ENCODE results near the gene CNDP2. TPM values are rescaled to one million over a fixed set of nuclear protein-coding genes. Genes with fewer than 3 reads are reported as not detected.

The CNDP2 gene
- total RNA-seq, 1 donor from 2014 or later, result 198 TPM

GRCh38 chr18:74550886-74551285 lies 54.7 kb downstream of the CNDP2 start:
- Mint-ChIP-seq H3K9me3 (peaks cover 22% of the 10 kb centered on the region), H3K4me1 (peaks cover 10% of the 10 kb centered on the region), H3K27me3 (ENCODE audit: low read depth) (peaks cover 27% of the 10 kb centered on the region), H3K27ac (no peak overlapping the region), H3K36me3 (peaks cover 4% of the 10 kb centered on the region), H3K4me3 (no peak overlapping the region)
- TF ChIP-seq CTCF (IDR thresholded peaks at IDR 0.05; ENCODE audit: unreplicated experiment), result no peak
- DNase-seq (ENCODE audit: low spot score in 2 of 2, unreplicated experiment in 2 of 2), result no peak

GRCh38 chr18:74551452-74551851 lies 55.3 kb downstream of the CNDP2 start:
- peaks cover 22% of the 10 kb centered on the region for H3K9me3 Mint-ChIP-seq
- H3K27ac Mint-ChIP-seq, result no peak overlapping the region
- H3K36me3 Mint-ChIP-seq, result peaks cover 4% of the 10 kb centered on the region
- no peak overlapping the region for H3K4me3 Mint-ChIP-seq
- peaks cover 33% of the 10 kb centered on the region for H3K27me3 Mint-ChIP-seq (ENCODE audit: low read depth)
- no peak for TF ChIP-seq CTCF (IDR thresholded peaks at IDR 0.05; ENCODE audit: unreplicated experiment)
- peaks cover 14% of the 10 kb centered on the region for H3K4me1 Mint-ChIP-seq
- no peak for DNase-seq (ENCODE audit: low spot score in 2 of 2, unreplicated experiment in 2 of 2)

GRCh38 chr18:74551936-74552555 lies 55.9 kb downstream of the CNDP2 start:
- Mint-ChIP-seq H3K9me3 (peaks cover 22% of the 10 kb centered on the region), H3K36me3 (peaks cover 4% of the 10 kb centered on the region), H3K27ac (no peak overlapping the region), H3K4me1 (peaks cover 9% of the 10 kb centered on the region), H3K27me3 (ENCODE audit: low read depth) (peaks cover 37% of the 10 kb centered on the region), H3K4me3 (no peak overlapping the region)
- TF ChIP-seq CTCF (IDR thresholded peaks at IDR 0.05; ENCODE audit: unreplicated experiment), result peak; percentile 78
- peak; percentile 57 to 84 for DNase-seq (ENCODE audit: low spot score in 2 of 2, unreplicated experiment in 2 of 2)

- H3K36me3 Mint-ChIP-seq, result no peaks in the 10 kb centered on the region
- no peak for TF ChIP-seq CTCF (IDR thresholded peaks at IDR 0.05; ENCODE audit: unreplicated experiment)
- H3K4me1 Mint-ChIP-seq, result peaks cover 10% of the 10 kb centered on the region
- no peaks in the 10 kb centered on the region for H3K9me3 Mint-ChIP-seq
- no peak for DNase-seq (ENCODE audit: low spot score in 2 of 2, unreplicated experiment in 2 of 2)
- peaks cover 53% of the 10 kb centered on the region for H3K27me3 Mint-ChIP-seq (ENCODE audit: low read depth)
- no peak overlapping the region for H3K4me3 Mint-ChIP-seq
- no peak overlapping the region for H3K27ac Mint-ChIP-seq
These were observed 60.0 kb downstream of the CNDP2 start for GRCh38 chr18:74556126-74556525.

GRCh38 chr18:74558096-74558495 lies 61.9 kb downstream of the CNDP2 start:
- Mint-ChIP-seq H3K4me1 (peaks cover 26% of the 10 kb centered on the region), H3K27me3 (ENCODE audit: low read depth) (peaks cover 51% of the 10 kb centered on the region), H3K9me3 (no peaks in the 10 kb centered on the region), H3K4me3 (no peak overlapping the region), H3K36me3 (no peaks in the 10 kb centered on the region), H3K27ac (no peak overlapping the region)
- DNase-seq (ENCODE audit: low spot score in 2 of 2, unreplicated experiment in 2 of 2), result no peak
- no peak for TF ChIP-seq CTCF (IDR thresholded peaks at IDR 0.05; ENCODE audit: unreplicated experiment)

Measured in mesothelial cell of epicardium (in vitro differentiated cells).